VCaP (cell line): Measurements from ENCODE around the gene DYNC2I2.
"Not testable (repeated sequence)": the region's sequence is repeated elsewhere in the genome, so short reads cannot be mapped to it uniquely, and the experiment has no call there.

Experiments
- H3K27ac ChIP-seq: fragments of 450-650 bp; 2 replicates; pipeline ENCODE4 v1.5.1; 2017
- CTCF ChIP-seq: fragments of 450-650 bp; conservative IDR thresholded peaks from 2 replicates; pipeline ENCODE4 v1.5.1; 2017; ENCODE audit warnings: mild to moderate bottlenecking, moderate library complexity

The DYNC2I2 gene

GRCh38 chr9:128684065-128684324 is 27.3 kb upstream of the DYNC2I2 start:
- no peak for TF ChIP-seq CTCF
- peak overlapping the region; percentile 94 for H3K27ac ChIP-seq

GRCh38 chr9:128683340-128684064 is 26.9 kb upstream of the DYNC2I2 start:
- peak overlapping the region; percentile 94 for H3K27ac ChIP-seq
- TF ChIP-seq CTCF, result no peak

GRCh38 chr9:128677794-128678193 is 21.1 kb upstream of the DYNC2I2 start:
- H3K27ac ChIP-seq, result no peak overlapping the region
- TF ChIP-seq CTCF, result no peak

- H3K27ac ChIP-seq, result no peak overlapping the region
Observed at GRCh38 chr9:128675382-128675781, 18.7 kb upstream of the DYNC2I2 start.

GRCh38 chr9:128669786-128670185 is 13.1 kb upstream of the DYNC2I2 start:
- no peak overlapping the region for H3K27ac ChIP-seq
- TF ChIP-seq CTCF, result no peak

More at GRCh38 chr9:128675382-128675781, 18.7 kb upstream of the DYNC2I2 start:
- TF ChIP-seq CTCF, result no peak

- not testable (repeated sequence) for H3K27ac ChIP-seq
Observed at GRCh38 chr9:128666481-128666941, 9.9 kb upstream of the DYNC2I2 start.

GRCh38 chr9:128657796-128658195 is 1.1 kb upstream of the DYNC2I2 start:
- no peak for TF ChIP-seq CTCF

GRCh38 chr9:128657344-128657704 is 677 bp upstream of the DYNC2I2 start:
- no peak for TF ChIP-seq CTCF
- H3K27ac ChIP-seq, result peak overlapping the region; percentile 100

More at GRCh38 chr9:128657796-128658195, 1.1 kb upstream of the DYNC2I2 start:
- H3K27ac ChIP-seq, result peak overlapping the region; percentile 100
